ENCODE results near the gene RASSF3.

- TF ChIP-seq PRDM15 (CRISPR knock-in tag; IDR thresholded peaks at IDR 0.05) (no peak), BCL3 (IDR thresholded peaks at IDR 0.05; ENCODE audit: borderline replicate concordance, insufficient read depth, low read depth, low read length, poor library complexity, severe bottlenecking) (no peak), CHD4 (IDR thresholded peaks at IDR 0.05) (no peak), CTCF (IDR thresholded peaks at IDR 0.05 in 2 of 3, conservative IDR thresholded peaks at IDR 0.05 in 1 of 3; ENCODE audit: control insufficient read depth in 2 of 3, extremely low read depth in 1 of 3, insufficient read depth in 1 of 3, low read depth in 3 of 3, low read length in 3 of 3) (no peak), BHLHE40 (IDR thresholded peaks at IDR 0.05; ENCODE audit: borderline replicate concordance in 1 of 2, low read depth in 2 of 2, low read length in 1 of 2) (no peak), GABPA (IDR thresholded peaks at IDR 0.05; ENCODE audit: low read depth) (no peak), SMC3 (IDR thresholded peaks at IDR 0.05; ENCODE audit: borderline replicate concordance, low read length) (no peak)
- TF ChIP-seq, protein P1, sequence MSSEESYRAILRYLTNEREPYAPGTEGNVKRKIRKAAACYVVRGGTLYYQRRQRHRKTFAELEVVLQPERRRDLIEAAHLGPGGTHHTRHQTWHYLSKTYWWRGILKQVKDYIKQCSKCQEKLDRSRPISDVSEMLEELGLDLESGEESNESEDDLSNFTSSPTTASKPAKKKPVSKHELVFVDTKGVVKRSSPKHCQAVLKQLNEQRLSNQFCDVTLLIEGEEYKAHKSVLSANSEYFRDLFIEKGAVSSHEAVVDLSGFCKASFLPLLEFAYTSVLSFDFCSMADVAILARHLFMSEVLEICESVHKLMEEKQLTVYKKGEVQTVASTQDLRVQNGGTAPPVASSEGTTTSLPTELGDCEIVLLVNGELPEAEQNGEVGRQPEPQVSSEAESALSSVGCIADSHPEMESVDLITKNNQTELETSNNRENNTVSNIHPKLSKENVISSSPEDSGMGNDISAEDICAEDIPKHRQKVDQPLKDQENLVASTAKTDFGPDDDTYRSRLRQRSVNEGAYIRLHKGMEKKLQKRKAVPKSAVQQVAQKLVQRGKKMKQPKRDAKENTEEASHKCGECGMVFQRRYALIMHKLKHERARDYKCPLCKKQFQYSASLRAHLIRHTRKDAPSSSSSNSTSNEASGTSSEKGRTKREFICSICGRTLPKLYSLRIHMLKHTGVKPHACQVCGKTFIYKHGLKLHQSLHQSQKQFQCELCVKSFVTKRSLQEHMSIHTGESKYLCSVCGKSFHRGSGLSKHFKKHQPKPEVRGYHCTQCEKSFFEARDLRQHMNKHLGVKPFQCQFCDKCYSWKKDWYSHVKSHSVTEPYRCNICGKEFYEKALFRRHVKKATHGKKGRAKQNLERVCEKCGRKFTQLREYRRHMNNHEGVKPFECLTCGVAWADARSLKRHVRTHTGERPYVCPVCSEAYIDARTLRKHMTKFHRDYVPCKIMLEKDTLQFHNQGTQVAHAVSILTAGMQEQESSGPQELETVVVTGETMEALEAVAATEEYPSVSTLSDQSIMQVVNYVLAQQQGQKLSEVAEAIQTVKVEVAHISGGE (CRISPR knock-in tag; IDR thresholded peaks at IDR 0.05) = no peak
These were observed 81.7 kb downstream of the RASSF3 start for GRCh38 chr12:64691795-64692583.
